Bone marrow (tissue), 2 donors: ENCODE measurements around the gene SCD.
A peak's percentile ranks its signal among the peaks of the same experiment; 100 is the strongest.
"Not testable (repeated sequence)": the region's sequence is repeated elsewhere in the genome, so short reads cannot be mapped to it uniquely, and the experiment has no call there.

Experiments used
- DNase-seq, 2 donors: peaks; one replicate each; lab custom pipeline; 2025; lab: John Stamatoyannopoulos, UW

Gene SCD

GRCh38 chr10:100362570-100363496 is 15.8 kb downstream of the SCD start:
- no peak for DNase-seq

GRCh38 chr10:100364175-100364574 is 17.1 kb downstream of the SCD start:
- no peak for DNase-seq

- no peak for DNase-seq
Measured at GRCh38 chr10:100364735-100365391, 17.8 kb downstream of the SCD start.

- DNase-seq, result no peak
Measured at GRCh38 chr10:100368721-100369120, 21.7 kb downstream of the SCD start.

- peak; percentile 59 for DNase-seq
Measured at GRCh38 chr10:100370714-100371481, 23.9 kb downstream of the SCD start.

GRCh38 chr10:100371482-100372027 is 24.5 kb downstream of the SCD start:
- DNase-seq, result no peak

- DNase-seq, result no peak
Measured at GRCh38 chr10:100372415-100373297, 25.6 kb downstream of the SCD start.

GRCh38 chr10:100373298-100374199 is 26.5 kb downstream of the SCD start:
- DNase-seq, result peak; percentile 29 to 72

GRCh38 chr10:100374200-100374655 is 27.2 kb downstream of the SCD start:
- no peak for DNase-seq

GRCh38 chr10:100374677-100375353 is 27.8 kb downstream of the SCD start:
- DNase-seq, result not testable (repeated sequence)

- DNase-seq, result not testable (repeated sequence)
Measured at GRCh38 chr10:100376656-100377055, 29.6 kb downstream of the SCD start.

- no peak for DNase-seq
Measured at GRCh38 chr10:100377830-100378229, 30.8 kb downstream of the SCD start.

- no peak for DNase-seq
Measured at GRCh38 chr10:100380400-100380799, 33.4 kb downstream of the SCD start.

- no peak for DNase-seq
Measured at GRCh38 chr10:100382553-100382952, 35.5 kb downstream of the SCD start.

GRCh38 chr10:100383251-100383650 is 36.2 kb downstream of the SCD start:
- DNase-seq, result no peak

- DNase-seq, result no peak
Measured at GRCh38 chr10:100391163-100392002, 44.4 kb downstream of the SCD start.

GRCh38 chr10:100392686-100393003 is 45.6 kb downstream of the SCD start:
- no peak for DNase-seq

- DNase-seq, result no peak
Measured at GRCh38 chr10:100395626-100396025, 48.6 kb downstream of the SCD start.

GRCh38 chr10:100396605-100397004 is 49.6 kb downstream of the SCD start:
- no peak for DNase-seq
